Measurements from ENCODE around the gene SPATA45.

DNA sequence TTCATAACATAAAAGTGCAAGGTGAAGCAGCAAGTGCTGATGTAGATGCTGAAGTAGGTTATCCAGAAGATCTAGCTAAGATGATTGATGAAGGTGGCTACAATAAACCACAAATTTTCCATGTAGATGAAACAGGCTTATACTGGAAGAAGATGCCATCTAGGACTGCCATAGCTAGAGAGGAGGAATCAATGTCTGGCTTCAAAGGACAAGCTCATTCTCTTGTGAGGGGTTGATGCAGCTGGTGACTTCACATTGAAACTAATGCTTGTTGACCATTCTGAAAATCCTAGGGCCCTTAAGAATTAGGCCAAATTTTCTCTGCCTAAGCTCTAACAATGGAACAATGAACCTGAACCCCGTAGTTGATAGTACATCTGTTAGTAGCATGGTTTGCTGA is 44.7 kb upstream of the SPATA45 start:
- no peak for TF ChIP-seq TAF1 (IDR thresholded peaks at IDR 0.05; ENCODE audit: borderline replicate concordance, low read depth, low read length)
- no peak for TF ChIP-seq POLR2A (IDR thresholded peaks at IDR 0.05; ENCODE audit: low read depth, low read length)
